ENCODE results near the gene TGFBR3.

TGFBR3 gene

DNA sequence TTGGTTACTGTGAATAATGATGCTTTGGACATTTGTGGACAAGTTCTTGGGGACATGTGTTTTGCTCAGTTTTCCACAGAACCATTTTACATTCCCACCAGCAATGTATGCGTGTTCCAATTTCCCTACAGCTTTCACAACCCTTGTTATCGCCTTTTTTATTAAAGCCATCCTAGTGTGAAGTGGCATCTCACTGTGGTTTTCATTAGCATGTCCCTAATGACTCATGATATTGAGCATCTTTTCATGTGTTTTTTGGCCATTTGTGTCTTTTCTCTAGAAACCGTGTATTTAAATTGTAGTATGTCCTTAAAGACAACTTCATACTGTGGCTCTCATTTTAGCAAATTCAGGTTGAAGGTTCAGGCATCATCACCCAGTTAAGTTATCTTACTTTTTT lies 132.1 kb downstream of the TGFBR3 start:
- no peak for DNase-seq

DNA sequence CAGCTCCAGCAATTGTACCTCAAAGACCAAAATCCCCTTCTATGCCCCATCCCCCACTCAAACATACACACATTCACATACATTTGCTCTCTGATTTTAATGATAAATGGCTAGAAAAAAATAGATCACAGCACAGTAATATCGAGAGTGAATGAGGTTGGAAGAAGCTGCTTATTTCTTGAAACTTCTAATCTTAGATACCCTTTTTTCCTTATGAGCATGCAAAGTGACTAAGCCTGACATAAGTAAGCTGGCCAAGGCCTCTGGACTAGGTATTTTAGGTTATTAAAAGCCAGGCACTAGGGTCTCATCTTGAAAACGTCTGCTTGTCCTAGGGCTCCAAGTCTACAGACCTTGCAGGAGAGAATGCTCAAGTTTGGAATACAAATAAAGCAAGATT lies 133.6 kb downstream of the TGFBR3 start:
- DNase-seq = no peak

DNA sequence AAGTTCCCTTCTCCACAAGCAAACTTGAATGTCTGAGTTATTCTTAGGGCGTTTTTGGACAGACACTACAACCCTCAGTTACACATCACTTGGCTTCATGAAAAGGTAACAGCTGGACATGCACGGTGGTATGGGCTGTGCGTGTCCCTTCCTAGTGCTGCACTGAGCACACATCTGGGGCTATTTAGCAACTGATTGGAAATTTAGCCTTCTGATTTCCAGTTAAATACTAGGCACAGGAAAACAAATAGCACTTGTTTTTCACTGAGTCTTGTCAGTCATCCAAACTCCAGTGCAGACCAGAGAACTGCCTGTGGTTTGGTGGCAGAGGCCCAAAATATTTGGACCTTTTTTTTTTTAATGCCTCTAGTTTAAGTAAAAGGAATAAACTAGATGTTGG lies 134.7 kb downstream of the TGFBR3 start:
- no peak for DNase-seq

DNA sequence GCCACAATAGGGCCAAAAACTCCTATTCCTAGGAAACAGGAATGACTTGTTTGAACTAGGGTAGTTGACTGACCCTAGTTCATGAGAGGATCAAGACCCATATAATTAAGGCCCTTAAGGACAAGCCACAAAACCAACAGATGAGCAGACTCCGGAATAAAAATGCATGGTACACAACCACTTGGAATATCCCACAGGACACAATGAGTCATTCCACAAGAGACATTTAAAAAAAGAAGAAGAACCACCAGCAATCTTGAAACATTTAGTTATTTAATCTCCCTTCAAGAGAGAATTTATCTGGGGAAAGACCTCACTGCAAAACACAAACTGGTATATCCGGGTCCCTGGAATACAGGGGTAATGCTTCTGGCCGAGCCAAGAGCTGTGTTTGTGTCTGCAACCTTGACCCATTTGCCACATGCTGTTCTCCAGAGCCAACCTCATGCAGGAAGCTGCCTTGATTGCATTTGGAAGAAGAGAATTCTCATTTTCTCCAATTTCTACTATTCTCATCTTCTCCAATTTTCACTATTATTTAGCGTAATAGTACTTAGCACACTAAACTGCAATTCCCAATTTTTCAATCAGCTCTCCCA lies 135.5 kb downstream of the TGFBR3 start:
- no peak for DNase-seq

DNA sequence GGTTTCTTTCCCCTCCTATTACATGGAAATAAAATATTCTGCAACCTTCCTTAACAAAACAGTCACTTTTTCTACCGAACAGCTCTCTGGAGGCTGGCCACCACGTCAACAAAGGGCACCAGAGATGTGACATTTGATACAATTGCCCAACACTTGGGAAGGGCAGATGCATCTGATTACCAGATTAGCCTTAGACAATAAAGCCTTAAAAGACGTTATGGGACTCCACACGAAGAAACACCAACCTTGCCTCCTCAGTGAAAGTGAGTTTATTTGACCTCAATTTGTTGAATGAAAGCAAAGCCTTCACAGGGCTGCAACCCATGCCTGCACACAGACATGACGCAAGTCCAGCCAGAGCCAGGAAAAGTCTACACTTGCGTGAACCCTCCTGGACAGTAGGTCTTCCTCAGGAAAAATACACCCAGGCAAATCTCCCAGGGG lies 136.1 kb downstream of the TGFBR3 start:
- DNase-seq = peak; percentile 20

DNA sequence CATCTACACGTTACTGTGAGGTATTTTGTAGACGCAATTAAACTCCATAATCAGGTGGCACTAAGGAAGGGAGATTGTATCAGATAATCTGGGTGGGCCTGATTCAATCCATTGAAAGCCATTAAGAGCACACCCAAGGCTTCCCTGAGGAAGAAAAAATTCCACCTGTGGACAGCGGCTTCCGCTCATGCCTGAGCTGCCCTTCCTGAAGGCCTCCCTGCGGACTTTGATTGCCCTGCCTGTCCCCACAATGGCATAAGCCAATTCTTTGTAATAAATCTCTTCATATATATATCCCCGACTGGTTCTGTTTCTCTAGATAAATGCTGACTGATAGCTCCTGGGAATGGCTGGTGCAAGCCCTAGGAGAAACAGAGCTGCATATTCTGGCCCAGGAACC lies 138.3 kb downstream of the TGFBR3 start:
- no peak for DNase-seq

DNA sequence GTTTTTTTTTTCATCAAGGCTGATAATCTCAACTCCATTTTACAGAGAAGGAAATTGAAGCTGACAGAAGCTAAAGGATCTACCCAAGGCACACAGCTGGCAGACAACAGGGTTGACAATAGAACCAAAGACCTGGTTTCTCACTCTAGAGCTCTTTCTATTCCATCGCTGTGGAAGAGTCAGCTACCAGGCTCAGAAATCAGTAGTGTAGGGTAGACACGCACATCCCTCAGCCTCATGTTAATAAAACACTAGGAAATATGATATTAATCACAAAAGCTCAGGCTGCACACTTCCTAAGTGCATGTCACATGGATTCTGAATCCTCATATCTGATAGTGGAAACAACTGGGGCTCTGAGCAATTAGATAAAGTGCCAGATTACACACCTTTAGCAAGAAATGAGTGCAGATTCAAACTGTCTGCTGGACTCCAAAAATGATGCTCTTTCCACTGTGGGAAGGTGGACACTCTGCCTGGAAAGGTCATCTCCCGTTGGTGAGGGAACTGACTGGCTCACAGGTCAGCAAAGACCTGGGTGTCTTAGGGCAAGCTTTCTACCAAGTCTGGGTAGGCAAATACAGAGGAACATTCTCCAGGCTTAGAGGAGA lies 139.1 kb downstream of the TGFBR3 start:
- DNase-seq = no peak

DNA sequence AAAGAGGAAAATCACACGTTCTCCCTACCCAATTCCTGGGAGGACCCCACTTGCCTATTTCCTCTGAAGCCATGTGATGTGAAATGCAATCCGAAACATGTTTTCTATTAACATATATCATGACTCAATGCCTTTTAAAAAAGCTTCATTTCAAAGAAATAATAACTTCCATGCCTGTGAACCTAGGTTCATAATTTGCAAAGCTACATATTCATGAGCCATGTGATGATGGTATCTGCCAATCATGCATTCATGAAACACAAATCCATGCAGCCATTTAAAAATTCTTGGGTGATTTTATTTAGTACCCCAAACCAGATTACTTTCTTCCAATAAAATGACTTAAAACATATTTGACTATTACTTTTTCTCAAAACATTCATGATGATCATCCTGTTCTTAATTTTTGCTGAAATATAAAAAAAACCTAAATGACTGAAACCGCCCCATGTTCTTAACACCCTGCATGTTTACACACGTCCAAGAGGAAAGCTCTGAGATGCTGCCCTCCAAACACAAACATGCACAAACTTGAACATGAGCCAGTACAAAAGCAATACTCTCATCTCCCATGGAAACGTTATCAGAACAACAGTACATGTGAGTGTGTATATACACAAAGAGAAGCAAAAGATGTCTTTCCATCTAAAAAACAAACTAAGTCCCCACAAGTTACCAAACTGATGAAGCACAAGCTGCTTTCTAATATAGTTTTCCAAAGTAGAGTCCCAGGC lies 140.1 kb downstream of the TGFBR3 start:
- no peak for DNase-seq

DNA sequence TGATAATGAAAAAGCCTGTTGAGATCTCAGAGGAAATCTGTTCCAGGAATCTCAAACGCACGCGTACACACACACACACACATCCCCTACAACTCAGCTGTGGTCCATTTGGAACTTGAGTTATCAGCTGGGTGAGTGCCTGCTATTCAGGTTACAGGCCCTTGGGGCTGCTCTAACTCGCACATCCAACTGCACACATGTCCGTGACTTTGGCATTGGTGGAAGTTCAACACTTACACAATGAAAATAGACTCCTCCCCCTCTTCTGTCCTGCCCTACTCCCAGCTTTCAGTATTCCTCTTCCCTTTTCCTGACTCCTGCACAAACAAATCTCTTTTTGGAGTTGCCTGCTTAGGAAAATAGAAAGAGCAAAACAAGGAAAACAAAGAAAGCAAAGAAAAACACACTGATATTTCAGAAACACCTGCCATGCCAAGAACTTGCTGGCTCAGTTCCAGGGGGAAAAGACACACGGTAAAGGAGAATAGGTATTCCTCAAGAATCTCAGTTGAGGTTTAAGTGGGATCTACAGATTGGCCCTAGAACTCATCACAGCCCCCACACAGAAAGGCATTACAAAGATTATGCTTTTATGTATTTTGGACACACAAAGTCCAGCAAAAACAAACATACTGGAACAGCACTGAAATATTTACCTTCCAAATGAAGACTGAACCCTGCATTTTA lies 140.9 kb downstream of the TGFBR3 start:
- no peak for DNase-seq

DNA sequence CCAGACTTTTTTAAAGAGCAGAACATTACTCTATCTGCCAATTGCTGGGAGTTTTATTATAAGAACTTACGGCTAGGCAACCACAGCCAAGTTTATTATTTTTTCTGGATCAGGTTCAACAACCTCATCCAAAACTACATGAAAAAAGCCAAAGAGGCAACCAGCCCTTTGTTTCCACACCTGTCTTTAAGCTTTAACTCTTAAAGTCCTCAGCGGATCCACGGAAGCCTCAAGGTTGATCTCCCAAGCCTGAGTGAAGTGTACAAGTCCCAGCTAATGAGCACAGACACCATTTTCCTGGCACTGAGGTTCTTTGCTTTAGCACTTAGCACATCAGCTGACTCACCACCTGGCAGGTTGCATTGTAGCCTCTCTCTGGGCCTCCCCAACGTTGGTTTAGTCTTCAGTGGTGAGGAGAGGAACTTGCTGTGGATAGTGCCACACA lies 143.1 kb downstream of the TGFBR3 start:
- DNase-seq = no peak

DNA sequence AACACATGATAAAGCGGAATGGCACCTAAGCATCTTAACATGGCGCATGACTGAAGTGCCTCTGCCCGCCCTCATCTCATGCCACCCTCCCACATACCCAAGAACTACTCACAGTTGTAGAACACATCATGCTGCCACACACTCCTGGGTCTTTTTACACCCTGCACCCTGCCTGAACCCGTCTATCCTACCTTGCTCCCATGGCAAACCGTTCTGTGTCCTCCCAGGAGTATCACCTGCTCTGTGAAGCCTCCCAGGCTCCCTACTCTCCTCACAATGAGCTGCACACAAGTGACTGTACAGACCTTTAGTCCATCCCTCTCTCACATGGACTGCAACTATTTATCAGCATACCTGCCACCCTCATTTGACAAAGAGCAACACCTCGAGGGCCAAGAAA lies 144.0 kb downstream of the TGFBR3 start:
- DNase-seq = no peak

DNA sequence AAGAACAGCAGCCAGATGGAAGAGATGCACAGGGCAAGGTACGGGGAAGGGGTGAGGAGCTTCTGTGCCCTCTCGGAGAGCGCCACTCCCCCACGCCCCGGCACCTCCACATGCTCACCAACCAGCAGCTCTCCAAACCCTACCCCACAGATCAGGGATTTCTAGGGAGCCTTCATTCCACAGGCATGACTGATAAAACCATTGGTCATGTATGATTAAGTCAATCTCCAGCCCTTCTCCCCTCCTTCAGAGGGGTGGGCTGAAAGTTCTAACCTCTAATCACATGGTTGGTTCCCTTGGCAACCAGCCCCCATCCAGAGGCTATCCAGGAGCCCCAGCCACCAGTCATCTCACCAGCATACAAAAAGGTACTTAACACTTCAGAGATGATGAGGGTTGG lies 144.7 kb downstream of the TGFBR3 start:
- DNase-seq = no peak

DNA sequence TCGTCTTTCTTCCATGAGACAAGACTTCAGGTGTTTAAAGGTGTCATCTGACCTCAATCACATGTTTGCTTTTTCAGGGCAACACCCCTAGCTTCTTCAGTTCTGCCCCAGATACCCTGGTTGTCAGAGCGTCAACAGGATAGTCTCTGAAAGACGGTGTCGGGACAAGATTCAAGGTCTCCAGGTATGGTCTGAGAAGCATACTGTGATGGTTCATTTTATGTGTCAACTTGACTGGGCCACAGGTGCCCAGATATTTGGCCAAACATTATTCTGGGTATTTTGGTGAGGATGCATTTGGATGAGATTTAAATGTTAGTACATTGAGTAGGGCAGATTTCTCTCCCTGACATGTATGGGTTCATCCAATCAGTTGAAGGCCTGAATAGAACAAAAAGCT lies 148.3 kb downstream of the TGFBR3 start:
- DNase-seq = no peak

DNA sequence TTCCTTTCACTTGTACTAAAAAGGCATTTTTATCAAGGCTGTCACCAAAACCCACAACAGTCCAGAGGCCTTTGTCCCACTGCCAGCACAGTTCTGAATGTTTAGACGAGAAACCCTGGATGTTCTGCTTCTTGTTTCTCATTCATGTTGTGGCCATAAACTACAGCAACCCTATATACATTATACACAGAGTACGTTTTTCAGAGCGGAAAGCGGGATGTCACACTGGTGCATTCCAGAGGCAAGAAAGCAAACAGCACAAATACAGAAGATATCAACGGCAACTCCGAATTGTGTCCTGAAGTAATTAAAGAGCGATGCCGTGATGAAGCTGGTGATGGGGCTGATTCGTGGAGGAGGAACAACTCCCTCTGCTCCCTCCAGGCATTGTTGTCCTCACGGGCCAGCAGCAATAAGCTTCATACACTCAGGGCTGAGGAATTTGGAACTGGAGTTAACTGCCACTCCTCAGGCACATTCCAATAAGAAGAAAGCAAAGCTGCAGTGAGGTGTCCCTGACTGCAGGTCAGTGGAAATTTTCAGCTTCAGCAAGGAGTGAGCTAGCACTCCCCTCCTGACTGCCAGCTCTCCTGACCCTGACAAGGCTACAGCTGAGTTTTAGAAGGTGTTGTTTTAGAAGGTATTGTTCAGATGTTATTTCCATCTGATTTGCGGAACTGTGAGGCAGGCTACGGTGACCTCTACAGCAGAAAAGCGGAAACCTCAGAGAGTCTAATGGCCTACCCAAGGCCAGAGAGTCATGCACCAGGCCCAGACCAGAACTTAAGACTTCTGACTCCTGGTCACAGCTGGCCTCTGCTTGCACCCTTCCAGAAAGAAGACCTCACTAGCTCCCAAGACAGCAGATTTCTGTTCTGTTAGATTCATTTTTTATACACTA lies 149.0 kb downstream of the TGFBR3 start:
- no peak for DNase-seq

DNA sequence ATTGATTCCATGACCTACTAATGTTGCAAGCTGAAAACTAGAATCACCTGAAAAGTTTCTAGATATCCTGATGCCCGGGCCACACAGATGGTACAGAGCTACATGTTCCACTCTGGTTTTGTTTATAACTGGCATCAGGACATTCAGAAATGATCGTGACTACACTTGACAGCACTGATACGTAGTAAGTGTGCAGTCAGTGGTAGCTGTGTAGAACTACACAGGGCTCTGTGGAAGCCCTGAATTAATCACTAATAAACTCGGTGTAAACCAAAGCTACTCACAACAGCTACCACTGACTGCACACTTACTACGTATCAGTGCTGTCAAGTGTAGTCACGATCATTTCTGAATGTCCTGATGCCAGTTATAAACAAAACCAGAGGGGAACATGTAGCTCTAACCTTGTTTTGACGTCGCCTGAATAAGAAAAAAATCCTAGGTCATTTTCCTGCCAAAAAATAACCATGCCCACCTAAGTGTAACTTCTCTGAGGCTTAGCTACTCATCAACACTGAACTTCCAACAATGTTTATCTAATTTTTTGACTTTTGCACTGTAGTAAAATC lies 149.7 kb downstream of the TGFBR3 start:
- DNase-seq = no peak

DNA sequence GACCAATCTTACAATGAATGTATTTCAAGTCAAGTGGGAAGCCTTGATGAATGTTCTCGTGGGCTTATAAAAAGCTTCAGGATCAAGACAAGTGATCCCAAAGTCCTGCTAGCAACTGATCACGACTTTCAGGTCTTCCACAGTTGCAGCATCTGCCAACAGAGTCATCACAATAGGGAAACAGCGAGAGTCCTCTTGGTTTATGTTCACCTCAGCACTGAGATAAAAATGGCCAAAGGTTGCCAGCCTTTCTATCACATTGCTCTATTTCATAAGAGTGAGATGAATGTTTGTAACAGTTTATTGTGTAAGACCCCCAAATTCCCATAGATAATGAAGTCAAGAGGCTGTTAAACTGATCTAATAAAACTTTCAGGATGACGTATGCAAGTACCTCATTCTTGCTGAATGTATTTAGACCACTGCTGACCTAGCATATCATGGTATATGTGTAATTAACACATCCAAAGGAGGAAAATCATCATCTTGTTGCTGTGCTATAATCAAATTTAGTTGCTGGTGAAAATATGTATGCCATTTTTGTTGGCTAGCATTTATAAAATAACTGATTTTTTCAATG lies 150.6 kb downstream of the TGFBR3 start:
- DNase-seq = peak; percentile 22

DNA sequence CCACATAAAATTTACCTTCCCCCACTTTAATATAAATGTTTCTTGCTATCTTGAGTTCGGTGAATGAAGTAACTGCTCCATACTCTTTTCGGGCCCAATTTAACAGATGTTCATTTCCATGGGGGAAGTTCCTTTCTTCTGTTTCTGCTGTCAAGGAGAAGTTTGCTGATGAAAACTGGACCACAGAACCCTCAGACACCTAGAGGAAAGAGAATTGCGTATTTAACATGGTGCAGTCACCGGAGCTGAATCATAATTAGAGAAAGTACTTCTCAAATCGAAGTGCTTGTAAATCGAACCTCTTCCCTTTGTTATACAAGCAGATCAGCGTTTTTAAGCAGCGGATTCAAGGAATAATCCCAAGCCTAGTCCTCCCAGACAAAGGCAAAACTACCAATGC lies 151.2 kb downstream of the TGFBR3 start:
- DNase-seq = no peak

DNA sequence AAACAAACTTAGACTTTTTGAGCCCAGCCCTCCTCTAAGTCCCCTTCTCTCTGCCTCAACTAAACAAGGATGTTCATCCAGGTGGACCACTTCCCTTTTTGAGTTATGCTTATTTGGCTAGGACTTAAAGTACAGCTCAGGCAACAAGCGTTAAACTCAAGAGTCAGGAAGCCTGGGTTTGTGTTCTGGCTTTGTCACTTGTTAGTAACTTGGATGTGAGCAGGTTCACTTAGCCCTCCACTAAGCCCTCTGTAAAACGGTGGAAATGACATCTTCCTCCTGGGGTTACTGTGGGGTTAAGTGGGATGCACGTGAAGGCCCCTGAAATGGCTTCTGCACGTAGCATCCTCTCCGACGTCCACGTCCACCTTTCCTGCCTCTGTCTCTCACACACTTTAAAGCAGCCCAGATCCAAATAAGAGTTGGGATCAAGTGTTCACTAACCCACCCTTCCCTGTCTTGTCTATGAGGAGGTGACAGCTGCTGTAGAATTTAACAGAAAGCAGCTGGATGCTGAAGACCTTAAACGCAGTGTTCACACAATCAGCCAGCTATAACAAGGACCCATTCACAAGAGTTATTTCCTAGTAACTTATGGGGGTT lies 152.7 kb downstream of the TGFBR3 start:
- DNase-seq = no peak

DNA sequence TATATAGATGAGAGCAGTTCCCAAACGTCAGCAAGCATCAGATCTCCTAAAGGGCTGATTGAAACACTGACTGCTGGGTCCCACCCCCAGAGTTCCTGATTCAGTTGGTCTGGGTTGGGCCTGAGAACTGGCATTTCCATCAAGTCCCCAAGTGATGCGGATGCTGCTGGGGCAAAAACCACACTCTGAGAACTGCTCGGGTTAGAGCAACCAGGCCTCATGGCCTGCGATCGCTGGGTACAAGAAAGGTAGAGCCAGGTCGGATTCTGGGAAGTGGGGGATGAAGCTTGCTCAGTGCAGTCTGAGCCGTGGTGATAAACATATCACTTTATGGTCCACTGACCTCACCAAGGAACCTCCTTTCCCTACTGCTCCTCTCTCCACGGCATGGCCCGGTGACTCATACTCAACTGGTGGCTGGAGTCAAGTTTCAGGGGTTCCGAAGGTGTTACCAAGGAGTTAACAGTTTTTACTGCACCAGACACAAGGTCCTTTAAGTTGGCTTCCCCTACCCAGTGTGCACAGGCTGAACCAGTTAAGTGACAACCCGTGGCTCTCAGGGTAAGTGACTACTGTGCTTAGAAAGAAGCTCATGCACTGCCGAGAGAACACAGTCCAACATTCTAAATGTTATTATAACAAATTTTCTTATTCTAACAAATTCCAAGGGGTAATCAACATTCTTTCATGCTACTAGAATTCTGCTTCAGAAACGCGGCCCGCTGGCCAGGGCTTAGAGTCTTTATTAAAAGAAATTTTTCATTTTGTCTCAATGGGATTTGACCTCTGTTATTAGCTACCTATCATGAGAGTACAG lies 153.5 kb downstream of the TGFBR3 start:
- no peak for DNase-seq

DNA sequence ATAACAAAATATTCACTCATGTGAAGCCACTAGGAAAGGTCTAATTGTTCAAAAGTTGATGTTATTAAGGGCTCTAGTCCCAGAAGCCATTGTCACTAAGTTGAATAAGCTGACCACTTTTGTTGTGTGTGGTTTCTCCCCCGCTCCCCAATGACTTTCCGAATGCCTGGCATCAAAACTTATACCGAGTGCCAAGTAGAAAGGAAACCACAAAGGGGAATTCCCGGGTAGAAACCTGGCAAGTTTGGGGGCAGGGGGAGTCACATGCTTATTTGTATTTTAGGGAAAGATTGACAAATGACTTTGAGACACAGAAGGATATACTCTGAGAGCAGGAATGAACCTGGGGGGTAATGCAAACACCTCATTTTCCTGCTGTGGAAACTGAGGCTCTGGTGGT lies 154.1 kb downstream of the TGFBR3 start:
- DNase-seq = no peak
